UCSD-AML1 (cell line): ENCODE data around the gene MTARC2.

Experiments
- DNase-seq: peaks from one replicate; lab custom pipeline; 2025; ENCODE audit not compliant: unreplicated experiment; lab: John Stamatoyannopoulos, UW

The MTARC2 gene

GRCh38 chr1:220767312-220768125, 19.4 kb downstream of the MTARC2 start:
- DNase-seq = no peak

DNA sequence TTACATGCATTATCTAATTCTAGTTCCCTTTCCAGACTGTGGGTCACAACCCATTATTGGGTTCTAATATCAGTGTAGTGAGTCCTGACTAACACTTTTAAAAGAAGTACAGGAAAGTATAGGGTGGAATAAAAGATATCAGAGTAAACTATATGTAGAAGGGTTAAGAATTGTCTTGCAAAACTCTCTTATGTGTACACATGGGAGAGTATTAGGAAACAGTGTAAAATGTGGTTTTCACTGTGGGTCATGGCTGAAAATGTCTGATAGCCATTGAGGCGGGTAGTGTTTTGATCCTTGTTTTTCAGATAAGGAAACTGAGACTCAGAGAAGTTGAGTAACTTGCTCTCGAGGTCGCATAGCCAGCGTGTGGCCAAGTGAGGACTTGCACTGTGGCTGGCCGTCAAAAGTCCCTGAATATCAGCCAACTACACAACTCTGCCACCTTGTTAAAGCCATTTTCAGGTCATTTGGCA, 20.0 kb downstream of the MTARC2 start:
- DNase-seq = no peak

GRCh38 chr1:220769205-220769604, 21.1 kb downstream of the MTARC2 start:
- no peak for DNase-seq

DNA sequence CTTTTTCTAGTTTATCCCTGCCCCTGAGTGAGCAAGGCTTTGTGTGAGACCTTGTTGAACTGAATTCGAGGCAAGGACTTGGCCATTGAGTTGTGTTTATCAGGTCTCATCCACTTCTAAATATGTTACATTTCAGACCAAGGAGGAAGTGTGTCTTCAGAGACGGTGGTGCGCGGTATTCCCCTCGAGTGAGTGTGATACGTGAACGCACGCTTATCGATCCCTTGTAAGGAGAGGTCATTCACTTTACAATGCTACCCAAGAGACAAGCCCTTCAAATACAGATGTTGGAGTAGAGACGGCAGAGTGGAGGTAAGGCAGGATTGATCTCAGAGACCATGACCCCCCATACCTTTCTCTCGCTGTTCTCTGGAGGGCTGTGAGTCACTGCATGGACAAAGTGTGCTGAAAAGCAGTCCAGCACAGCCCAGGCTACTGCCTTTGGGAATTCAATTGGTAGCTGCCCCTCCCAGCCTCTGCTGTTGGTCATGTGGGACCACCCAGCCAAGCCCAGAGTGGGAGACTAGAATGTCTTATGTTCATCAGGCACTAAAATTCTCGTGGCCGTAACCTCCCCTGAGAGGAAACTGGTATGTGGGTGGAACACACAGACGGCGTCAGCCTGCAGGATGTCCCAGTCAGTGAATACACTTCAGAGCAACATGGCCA, 22.3 kb downstream of the MTARC2 start:
- peak; percentile 26 for DNase-seq

DNA sequence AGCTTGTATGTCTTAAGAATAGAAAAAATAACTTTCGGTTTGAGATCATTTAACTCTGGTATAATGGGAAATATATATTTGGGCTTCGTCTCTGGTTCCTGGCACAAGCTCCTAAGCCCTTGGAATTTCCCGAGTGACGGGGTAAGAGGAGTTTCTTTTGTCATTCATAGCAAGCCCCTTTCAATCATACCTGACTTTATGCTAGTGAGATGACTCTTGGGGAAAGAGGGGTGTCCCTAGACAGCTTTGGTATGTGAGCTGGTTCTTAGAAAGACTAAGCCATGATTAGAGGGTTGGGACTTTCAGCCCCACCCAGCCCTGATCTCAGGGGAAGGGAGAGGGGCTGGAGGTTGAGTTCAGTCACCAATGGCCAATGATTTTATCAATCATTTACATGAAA, 24.7 kb downstream of the MTARC2 start:
- no peak for DNase-seq

DNA sequence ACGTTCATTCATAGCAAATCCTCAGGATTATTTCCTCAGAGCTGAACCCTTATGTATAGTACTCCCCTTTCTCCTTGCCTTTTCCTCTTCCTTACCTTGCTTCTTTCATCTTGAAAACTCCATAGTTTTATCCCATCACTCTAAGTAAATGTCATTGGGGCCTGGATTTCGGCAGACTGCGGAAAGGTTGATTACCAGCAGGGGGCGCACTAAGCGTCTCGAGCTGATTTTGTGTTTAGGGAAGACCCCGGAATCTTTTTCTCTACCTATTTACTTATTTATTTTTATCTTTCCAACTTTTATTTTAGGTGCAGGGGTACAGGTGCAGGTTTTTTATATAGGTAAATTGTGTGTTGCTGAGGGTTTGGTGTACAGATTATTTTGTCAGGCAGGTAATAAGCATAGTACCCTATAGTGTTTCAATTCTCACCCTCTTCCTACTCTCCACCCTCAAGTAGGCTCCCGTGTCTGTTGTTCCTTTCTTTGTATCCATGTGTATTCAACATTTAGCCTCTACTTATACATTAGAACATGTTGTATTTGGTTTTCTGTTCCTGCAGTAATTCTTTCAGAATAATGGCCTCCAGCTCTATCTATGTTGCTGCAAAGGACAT, 27.2 kb downstream of the MTARC2 start:
- peak; percentile 21 for DNase-seq

DNA sequence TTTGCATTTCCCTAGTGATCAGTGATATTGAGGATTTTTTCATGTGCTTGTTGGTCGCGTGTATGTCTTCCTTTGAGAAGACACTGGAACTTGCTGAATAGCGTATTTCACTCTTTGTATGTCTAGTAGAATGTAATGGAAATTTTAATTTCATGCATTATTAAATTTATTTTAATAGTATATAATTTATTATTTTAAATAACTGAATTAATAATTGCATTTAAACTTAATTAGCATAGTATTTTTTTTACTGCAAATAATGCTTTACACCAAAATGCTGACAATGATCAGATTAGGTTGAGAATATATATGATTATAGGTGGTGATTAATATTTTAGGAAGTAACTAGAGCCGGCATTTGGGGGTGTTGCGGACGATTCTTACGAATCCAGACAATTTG, 28.1 kb downstream of the MTARC2 start:
- DNase-seq = no peak

GRCh38 chr1:220776720-220777326, 28.7 kb downstream of the MTARC2 start:
- DNase-seq = peak; percentile 73

- DNase-seq = no peak
These were observed 35.3 kb downstream of the MTARC2 start for GRCh38 chr1:220783453-220783852.

DNA sequence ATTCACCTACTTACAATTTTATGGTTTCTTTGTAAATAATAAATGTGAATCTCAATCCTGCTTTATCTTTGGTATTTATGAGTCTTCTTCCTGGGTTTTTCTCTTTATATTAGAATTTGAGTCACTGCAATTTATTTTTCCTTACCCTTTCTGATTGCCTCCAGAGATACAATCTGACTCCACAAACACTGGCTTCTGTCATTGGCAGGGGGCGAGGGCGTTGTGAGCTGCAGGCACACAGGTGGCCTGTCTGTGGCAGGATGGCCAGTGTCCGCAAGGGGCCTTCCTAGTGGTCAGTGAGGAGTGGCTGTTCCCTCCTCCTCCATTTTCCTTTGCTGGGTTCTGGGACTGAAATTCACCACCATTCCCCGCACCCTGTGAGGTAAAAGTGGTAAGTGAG, 36.6 kb downstream of the MTARC2 start:
- no peak for DNase-seq

DNA sequence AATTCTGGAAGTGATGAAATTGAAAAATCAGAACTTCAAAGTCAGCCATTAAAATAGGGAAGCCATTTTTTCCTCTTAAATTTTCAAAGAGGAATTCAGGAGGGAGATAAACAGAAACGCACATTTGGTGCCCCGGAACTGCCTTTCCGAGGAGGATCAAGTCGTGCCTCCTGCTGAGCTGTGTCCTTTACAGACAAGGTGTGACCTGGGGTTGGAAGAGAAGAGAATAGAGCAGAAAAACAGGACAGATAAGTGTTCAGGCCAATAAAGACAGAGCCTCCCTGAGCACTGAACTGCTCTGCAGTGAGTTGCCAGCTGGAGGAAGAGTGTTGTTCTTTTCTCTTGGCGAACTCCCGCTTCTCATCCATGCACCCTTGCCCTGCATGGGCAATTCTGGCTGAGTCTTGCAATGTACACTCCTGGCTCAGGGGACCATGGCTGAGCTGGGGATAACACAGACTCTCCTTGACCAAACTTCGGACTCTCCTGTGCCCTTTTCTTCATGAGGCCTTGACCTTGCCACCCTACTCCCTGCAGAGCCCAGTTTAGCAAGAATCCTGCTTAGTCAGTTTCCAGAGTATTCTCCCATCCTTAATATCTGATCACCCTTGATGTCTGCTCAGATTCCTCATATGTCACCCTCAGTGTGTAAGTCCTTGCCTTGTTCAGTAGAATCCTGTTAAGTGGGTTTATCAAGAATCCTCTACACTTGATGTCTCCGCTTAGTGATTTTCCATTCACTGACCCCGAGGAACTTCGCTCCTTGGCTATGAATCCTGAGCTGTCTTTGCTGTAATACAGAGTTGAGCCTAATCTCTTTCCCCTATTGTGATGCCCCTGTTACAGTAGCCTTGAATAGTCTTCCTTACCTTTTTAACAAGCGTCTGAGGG, 37.3 kb downstream of the MTARC2 start:
- no peak for DNase-seq

GRCh38 chr1:220786057-220786336, 37.9 kb downstream of the MTARC2 start:
- no peak for DNase-seq

GRCh38 chr1:220786337-220787068, 38.4 kb downstream of the MTARC2 start, which contains the start of gene MTARC1:
MTARC1 (plus strand) TSS chr1:220786913; CDS start chr1:220786945, 32 bp downstream.
- DNase-seq = no peak

GRCh38 chr1:220787069-220787619, 39.0 kb downstream of the MTARC2 start:
- no peak for DNase-seq

DNA sequence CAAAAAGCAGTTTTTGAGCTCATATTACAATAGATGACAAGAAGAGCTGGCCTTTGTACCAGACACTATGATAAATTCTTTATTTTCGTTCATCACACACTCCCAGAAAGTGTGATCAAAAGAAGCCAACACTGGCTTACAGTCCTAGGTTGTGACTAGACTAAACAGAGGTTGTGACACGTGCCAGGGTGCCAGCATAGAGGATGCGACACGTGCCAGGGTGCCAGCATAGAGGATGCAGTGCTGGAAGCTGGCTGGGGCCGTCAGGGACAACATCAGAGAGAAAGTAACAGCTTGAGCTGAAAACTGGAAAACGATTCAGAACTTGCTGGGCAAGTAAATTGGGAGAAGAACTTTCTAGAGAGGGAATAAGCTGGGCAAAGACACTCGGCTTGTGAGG, 40.8 kb downstream of the MTARC2 start:
- DNase-seq = no peak

DNA sequence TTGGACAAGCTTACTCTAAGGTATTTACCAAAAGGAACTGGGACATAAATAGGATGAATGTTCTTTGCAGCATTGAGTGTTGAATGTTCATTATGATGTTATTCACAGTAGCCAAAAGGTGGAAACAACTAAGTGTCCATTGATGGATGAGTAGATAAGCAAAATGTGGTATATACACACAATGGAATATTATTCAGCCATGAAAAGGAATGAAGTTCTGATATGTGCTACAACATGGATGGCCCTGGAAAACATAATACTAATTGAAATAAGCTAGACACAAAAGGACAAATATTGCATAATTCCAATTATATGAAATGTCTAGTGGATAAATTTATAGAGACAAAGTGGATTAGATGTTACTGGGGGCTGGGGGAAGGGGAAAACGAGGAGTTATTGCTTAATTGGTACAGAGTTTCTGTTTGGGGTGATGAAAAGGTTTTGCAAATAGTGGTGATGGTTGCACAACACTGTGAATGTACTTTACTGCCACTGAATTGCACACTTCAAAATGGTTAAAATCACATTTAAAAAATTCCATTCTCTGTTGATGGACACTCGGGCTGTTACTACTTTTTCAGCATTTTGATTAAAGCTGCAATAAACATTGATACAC, 41.5 kb downstream of the MTARC2 start:
- no peak for DNase-seq

- no peak for DNase-seq
These were observed 43.2 kb downstream of the MTARC2 start for GRCh38 chr1:220791285-220791684.

- DNase-seq = no peak
These were observed 43.8 kb downstream of the MTARC2 start for GRCh38 chr1:220791956-220792355.

GRCh38 chr1:220796530-220796929, 48.4 kb downstream of the MTARC2 start:
- no peak for DNase-seq
